SK-N-SH (cell line): Measurements from ENCODE around the gene NOTCH2.

ENCODE experiments used
- CTCF ChIP-seq: fragments of 200-600 bp; sonication (generic); IDR thresholded peaks from 2 replicates; pipeline ENCODE4 v1.6.1; 2017; ENCODE audit warnings: antibody characterized with exemption, mild to moderate bottlenecking, moderate library complexity
- MEF2A ChIP-seq: IDR thresholded peaks from 2 replicates; pipeline ENCODE4 v1.4.0; 2012; ENCODE audit warnings: low read depth, borderline replicate concordance
- PBX3 ChIP-seq: IDR thresholded peaks from 2 replicates; pipeline ENCODE4; 2012
- REST ChIP-seq: IDR thresholded peaks from 2 replicates; pipeline ENCODE4 v1.6.1; 2012; ENCODE audit warnings: mild to moderate bottlenecking, low read depth, low read length, moderate library complexity
- TAF1 ChIP-seq: IDR thresholded peaks from 2 replicates; pipeline ENCODE4 v1.6.1; 2012; ENCODE audit warnings: low read depth, mild to moderate bottlenecking, low read length, moderate library complexity, borderline replicate concordance
- YY1 ChIP-seq: IDR thresholded peaks from 2 replicates; pipeline ENCODE4 v1.4.0; 2012; ENCODE audit warnings: low read depth, mild to moderate bottlenecking

GRCh38 chr1:119984771-119985170 is 84.7 kb downstream of the NOTCH2 start:
- TF ChIP-seq REST (no peak), CTCF (no peak), PBX3 (no peak), MEF2A (no peak), YY1 (no peak), TAF1 (no peak)
